AG08396 (cell line): Measurements from ENCODE around the gene TCF19.
"Not testable (repeated sequence)": the region's sequence is repeated elsewhere in the genome, so short reads cannot be mapped to it uniquely, and the experiment has no call there.

ENCODE experiments used
- DNase-seq: peaks from one replicate; pipeline ENCODE4 v3.0.0; 2012; ENCODE audit warnings: low spot score, mixed read lengths

Gene TCF19

GRCh38 chr6:31183287-31183686 is 24.9 kb downstream of the TCF19 start:
- not testable (repeated sequence) for DNase-seq

GRCh38 chr6:31183859-31184258 is 25.5 kb downstream of the TCF19 start:
- DNase-seq: not testable (repeated sequence)

GRCh38 chr6:31185695-31186051 is 27.3 kb downstream of the TCF19 start:
- DNase-seq: not testable (repeated sequence)

DNA sequence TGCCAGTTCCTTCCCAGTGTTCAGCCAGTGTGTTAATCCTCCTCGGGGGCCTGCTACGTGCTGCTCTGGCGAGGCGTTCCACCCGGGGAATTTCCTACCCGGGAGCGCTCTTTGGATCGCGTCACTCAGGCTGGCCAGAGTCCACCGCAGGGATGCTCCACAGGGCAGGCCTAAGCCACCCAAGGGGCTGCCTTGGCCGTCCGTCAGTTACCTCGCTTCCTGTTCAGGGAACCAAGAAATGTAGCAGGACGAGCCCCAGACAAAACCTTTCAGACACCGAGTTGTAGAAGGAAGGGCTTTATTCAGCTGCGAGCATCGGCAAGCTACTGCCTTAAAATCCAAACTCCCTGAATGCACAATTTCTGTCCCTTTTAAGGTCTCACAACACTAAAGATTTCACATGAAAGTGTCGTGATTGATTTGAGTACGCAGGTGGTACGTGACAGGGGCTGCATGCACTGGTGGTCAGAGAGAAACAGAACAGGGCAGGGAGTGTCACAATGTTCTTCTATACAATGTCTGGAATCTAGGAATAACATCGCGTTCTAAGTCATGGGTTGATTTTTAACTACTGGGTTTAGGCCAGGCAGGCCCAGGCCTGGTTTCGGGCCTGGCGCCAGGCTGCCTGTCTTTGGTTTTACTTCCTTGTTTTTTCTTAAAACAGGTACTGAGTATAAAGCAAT is 27.8 kb downstream of the TCF19 start:
- no peak for DNase-seq

- DNase-seq: no peak
Observed at GRCh38 chr6:31187780-31188194, 29.4 kb downstream of the TCF19 start.

DNA sequence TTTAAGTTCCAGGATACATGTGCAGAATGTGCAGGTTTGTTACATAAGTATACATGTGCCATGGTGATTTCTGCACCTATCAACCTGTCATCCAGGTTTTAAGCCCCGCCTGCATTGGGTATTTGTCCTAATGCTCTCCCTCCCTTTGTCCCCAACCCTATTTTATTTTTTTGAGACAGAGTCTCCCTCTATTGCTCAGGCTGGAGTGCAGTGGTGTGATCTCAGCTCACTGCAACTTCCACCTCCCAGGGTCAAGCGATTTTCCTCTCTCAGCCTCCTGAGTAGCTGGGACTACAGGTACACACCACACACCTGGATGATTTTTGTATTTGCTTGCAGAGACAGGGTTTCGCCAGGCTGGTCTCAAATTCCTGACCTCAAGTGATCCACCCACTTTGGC is 30.8 kb downstream of the TCF19 start:
- not testable (repeated sequence) for DNase-seq

- no peak for DNase-seq
Observed at GRCh38 chr6:31190488-31190887, 32.1 kb downstream of the TCF19 start.

- peak; percentile 73 for DNase-seq
Observed at GRCh38 chr6:31192431-31193105, 34.2 kb downstream of the TCF19 start.

DNA sequence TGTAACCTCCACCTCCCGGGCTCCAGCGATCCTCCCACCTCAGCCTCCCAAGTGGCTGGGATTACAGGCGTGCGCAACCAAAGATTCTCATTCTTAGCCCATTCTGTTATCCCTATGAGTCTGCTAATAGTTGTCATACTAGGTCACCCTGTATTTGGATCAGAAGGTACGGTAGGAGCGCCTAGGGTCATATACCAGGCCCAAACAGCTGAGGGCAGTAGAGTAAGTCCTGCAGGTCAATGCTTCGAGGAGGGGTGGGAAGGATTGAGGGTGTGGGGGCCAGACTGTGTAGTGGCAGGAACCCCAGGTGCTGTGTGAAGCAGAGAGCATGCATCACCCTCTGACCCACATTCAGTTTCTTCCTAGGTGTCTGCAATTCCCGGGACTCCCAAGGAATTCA is 34.8 kb downstream of the TCF19 start:
- DNase-seq: no peak

GRCh38 chr6:31194061-31194834 is 35.9 kb downstream of the TCF19 start:
- no peak for DNase-seq

DNA sequence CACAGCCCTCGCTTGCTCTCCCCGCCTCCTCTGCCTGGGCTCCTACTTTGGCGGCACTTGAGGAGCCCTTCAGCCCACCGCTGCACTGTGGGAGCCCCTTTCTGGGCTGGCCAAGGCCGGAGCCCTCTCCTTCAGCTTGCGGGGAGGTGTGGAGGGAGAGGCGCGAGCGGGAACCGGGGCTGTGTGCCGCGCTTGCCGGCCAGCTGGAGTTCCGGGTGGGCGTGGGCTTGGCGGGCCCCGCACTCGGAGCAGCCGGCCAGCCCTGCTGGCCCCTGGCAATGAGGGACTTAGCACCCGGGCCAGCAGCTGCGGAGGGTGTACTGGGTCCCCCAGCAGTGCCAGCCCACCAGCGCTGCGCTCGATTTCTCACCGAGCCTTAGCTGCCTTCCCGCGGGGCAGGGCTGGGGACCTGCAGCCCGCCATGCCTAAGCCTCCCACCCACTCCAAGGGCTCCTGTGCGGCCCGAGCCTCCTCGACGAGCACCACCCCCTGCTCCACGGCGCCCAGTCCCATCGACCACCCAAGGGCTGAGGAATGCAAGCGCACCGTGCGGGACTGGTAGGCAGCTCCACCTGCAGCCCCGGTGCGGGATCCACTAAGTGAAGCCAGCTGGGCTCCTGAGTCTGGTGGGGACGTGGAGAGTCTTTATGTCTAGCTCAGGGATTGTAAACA is 37.1 kb downstream of the TCF19 start:
- DNase-seq: not testable (repeated sequence)

DNA sequence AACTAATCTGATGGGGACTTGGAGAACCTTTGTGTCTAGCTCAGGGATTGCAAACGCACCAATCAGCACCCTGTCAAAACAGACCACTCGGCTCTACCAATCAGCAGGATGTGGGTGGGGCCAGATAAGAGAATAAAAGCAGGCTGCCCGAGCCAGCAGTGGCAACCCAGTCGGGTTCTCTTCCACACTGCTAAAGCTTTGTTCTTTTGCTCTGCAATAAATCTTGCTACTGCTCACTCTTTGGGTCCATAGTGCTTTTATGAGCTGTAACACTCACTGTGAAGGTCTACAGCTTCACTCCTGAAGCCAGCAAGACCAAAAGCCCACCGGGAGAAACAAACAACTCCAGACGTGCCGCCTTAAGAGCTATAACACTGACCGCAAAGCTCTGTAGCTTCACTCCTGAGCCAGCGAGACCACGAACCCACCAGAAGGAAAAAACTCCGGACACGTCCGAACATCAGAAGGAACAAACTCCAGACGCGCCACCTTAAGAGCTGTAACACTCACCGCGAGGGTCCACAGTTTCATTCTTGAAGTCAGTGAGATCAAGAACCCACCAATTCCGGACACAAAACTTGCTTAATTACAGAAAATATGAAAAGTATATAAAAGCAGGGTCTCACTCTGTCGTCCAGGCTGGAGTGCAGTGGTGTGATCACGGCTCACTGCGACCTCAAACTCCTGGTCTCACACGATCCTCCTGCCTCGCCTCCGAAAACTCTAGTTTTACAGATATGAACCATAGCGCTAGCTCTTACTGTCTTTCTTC is 38.0 kb downstream of the TCF19 start:
- not testable (repeated sequence) for DNase-seq

- DNase-seq: peak; percentile 68
Observed at GRCh38 chr6:31197559-31198305, 39.3 kb downstream of the TCF19 start.

DNA sequence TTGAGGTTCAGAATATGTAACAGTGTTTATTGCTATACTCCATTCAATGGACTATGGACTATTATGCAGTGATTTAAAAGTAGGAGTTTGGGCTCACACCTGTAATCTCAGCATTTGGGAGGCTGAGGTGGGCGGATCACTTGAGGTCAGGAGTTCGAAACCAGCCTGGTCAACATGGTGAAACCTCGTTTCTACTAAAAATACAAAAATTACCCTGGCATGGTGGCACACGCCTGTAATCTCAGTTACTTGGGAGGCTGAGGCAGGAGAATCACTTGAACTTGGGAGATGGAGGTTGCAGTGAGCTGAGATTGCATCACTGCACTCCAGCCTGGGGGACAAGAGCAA is 40.7 kb downstream of the TCF19 start:
- DNase-seq: not testable (repeated sequence)

GRCh38 chr6:31202259-31203166 is 44.1 kb downstream of the TCF19 start:
- no peak for DNase-seq

DNA sequence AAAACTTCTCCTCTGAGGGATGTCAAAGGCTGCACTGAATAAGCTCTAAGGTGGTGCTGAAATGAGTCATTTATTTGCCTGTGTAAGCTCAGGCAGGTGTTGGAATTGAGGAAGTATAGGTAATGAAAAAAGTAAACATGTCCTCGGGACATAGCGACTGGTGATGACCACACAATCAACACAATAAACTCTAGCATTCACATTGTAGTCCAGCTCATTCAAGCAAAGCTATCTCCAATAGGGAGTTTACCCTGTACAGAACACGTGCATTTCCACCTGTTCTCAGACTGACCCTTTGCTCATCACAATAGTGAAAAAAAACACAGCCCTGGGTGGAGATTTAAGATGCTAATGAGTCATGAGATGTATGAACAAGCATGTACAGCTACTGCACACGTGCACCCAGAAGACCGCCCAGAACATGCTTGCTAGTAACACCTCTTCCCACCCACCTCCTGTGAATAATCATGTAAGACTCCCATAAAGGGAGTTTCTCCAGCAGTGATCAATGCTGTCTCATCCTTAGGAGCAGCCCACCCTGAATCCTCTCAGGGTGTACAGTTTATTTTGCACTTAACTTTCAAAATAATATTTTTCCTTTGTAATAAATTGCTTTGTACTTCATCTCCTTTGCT is 45.1 kb downstream of the TCF19 start:
- no peak for DNase-seq

DNA sequence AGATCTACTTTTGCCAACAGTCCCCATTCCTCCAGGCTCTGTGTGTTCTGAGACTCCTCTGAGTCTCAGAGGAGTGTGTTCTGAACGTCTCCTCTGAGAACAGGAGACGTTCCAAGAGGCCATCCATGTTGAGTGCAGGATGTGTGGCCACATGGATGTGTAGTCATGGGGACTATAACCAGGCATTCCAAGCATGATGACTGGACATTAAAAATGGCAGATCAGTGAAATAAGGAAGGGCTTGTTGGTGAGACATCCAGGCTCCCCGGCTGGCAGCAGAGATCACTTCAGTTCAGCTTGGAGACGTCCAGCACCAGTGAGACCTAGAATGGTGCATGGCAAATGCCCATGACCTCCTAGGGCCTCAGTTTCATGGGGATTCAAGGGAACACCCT is 46.4 kb downstream of the TCF19 start:
- no peak for DNase-seq

DNA sequence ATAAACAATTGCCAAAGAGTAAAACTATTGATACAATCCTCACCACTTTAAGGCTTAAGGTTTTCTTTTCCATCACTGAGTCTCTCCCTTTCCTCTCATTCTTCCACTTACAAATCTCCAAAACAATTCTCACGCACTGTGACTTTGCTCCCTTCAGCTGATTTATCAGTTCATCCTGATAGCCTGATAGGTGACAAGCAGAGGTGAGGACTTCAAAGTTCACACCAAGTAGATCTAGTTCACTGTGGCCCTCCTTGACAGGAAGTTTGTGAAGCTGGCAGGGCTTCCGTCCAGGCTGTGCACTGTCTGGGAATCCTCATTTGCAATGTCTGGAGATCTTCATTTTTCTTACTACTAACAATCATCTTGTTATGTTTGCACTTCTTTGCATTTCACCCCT is 47.2 kb downstream of the TCF19 start:
- no peak for DNase-seq

DNA sequence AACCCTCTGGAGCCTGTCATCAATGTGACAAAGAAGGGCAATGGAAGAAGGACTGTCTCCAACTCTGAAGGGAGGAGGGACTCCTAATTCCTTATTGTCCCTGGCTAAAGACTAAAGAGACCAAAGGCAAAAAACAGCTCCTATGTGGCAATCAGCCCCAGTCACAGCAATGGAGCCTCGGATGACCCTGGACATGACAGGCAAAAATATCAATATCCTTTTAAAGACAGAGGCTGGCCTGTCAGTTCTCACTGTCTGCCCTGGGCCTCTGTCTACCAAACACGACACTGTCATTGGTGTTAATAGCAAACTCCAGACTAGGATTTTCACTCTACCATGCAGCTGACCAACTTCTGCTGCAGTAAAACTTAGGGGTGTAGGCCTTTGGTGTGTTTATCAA is 50.1 kb downstream of the TCF19 start:
- no peak for DNase-seq

- DNase-seq: no peak
Observed at GRCh38 chr6:31209137-31209536, 50.7 kb downstream of the TCF19 start.
